ENCODE results near the gene SPTBN1.
A peak's percentile ranks its signal among the peaks of the same experiment; 100 is the strongest.

Gene SPTBN1

DNA sequence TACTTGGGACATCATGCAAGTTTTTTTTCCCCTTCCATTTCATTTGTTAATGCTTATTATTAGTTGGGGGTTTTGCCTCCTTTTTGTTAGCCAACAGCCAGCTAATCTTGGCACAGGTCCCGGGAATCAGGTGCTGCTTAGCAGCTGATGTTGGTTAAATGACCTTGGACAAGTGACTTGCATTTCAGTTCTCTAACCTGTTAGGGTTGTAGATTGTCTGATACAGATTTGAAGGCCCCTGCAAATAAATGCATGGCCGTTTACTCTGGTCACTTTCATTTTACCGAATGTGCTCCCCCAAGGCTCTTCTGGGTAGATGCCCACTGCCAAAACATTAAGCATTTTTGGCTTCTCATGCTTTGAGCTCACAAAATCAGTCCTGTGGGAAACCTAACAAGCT is 120.9 kb downstream of the SPTBN1 start:
- no peak overlapping the region for H3K4me3 Mint-ChIP-seq
- H3K27me3 Mint-ChIP-seq, result no peaks in the 10 kb centered on the region
- H3K4me1 Mint-ChIP-seq (ENCODE audit: low read depth), result peaks cover 96% of the 10 kb centered on the region
- H3K9me3 Mint-ChIP-seq, result no peaks in the 10 kb centered on the region
- no peak for DNase-seq
- peak overlapping the region; percentile 97 for H3K27ac Mint-ChIP-seq
- H3K36me3 Mint-ChIP-seq (ENCODE audit: low read depth), result peaks cover 3% of the 10 kb centered on the region

DNA sequence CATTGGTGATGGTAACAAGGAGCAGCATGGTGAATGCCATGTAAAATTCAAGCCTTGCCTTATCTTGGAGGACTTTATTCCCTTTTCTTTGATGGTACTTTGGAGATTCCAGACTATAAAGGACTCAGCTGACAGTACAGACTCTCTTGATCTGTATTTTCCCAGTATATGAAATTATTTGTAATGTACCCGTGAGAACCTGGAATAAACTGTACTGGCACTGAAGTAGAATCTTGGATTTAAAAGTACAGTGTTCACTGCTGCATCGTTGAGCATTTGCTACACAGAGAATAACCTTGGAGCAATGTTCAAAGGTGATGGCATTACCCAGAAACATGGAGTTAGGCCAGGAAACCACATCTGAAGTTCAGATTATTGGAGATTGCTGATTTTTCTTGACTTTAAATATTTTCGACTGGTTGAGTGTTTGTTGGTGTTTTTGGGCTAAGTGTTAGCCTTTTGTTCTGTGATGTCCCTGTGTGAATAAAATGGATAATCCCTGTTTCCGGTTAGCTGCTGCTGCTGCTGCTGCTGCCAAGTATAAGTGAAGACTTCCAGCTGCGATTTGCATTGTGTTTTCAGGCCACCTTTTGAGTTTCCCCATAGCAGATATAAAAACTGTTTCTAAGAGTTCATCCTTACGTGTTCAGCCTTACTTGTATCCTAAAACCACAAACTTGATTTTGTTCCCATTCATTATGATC is 122.0 kb downstream of the SPTBN1 start:
- DNase-seq, result no peak
- Mint-ChIP-seq H3K36me3 (ENCODE audit: low read depth) (peaks cover 2% of the 10 kb centered on the region), H3K4me1 (ENCODE audit: low read depth) (peaks cover 96% of the 10 kb centered on the region), H3K4me3 (no peak overlapping the region), H3K27ac (peak overlapping the region; percentile 84), H3K27me3 (no peaks in the 10 kb centered on the region), H3K9me3 (no peaks in the 10 kb centered on the region)

DNA sequence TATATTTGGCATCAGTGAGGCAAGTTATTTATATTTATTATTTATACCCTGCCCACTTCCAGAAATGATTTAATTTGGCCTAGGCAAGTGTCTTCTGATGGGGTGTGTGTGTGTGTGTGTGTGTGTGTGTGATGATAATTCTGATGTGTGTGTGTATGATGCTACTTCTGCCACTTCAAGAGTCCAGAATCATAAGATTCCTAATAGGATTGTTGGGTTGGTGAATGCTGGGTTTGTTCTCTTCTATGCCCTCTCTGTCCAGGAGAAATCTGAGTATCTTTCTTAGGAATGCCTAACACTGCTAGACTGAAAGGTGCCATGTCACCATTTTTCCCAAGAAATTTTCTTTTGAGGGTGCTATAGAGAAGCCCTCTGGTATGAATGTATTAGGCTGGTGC is 122.5 kb downstream of the SPTBN1 start:
- H3K27me3 Mint-ChIP-seq, result no peaks in the 10 kb centered on the region
- no peaks in the 10 kb centered on the region for H3K9me3 Mint-ChIP-seq
- peaks cover 2% of the 10 kb centered on the region for H3K36me3 Mint-ChIP-seq (ENCODE audit: low read depth)
- DNase-seq, result no peak
- no peak overlapping the region for H3K4me3 Mint-ChIP-seq
- H3K27ac Mint-ChIP-seq, result peak overlapping the region; percentile 84
- H3K4me1 Mint-ChIP-seq (ENCODE audit: low read depth), result peaks cover 96% of the 10 kb centered on the region

DNA sequence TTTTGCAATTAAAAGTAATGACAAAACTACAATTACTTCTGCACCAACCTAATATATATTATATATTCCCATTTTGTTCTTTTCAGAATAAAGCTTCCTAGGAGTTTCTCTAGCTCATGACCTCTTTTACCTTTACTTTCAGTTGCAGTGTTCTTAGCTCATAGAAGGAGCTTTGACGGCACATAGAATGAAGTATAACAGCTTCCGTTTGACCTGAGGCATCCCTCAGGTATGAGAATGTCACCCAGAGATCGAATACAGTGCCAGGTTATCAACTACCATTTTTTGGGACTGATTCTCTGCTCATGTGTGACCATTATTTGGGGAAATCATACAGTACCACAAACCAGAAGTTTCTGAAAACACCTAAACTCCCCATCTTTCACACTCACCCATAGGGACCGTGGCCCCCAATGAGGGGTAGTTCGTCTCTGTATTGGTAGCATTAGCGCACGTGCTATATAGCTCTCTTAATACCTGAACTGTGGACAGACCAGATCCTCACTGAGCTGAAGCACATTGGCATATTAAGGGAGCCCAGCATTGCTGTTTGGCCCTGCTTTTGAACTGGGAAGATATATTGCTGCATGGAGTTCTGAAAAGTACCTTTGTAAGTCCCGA is 123.0 kb downstream of the SPTBN1 start:
- Mint-ChIP-seq H3K4me1 (ENCODE audit: low read depth) (peaks cover 95% of the 10 kb centered on the region), H3K27me3 (no peaks in the 10 kb centered on the region), H3K27ac (peak overlapping the region; percentile 92), H3K36me3 (ENCODE audit: low read depth) (peaks cover 2% of the 10 kb centered on the region), H3K4me3 (peak overlapping the region; percentile 68), H3K9me3 (no peaks in the 10 kb centered on the region)
- no peak for DNase-seq

DNA sequence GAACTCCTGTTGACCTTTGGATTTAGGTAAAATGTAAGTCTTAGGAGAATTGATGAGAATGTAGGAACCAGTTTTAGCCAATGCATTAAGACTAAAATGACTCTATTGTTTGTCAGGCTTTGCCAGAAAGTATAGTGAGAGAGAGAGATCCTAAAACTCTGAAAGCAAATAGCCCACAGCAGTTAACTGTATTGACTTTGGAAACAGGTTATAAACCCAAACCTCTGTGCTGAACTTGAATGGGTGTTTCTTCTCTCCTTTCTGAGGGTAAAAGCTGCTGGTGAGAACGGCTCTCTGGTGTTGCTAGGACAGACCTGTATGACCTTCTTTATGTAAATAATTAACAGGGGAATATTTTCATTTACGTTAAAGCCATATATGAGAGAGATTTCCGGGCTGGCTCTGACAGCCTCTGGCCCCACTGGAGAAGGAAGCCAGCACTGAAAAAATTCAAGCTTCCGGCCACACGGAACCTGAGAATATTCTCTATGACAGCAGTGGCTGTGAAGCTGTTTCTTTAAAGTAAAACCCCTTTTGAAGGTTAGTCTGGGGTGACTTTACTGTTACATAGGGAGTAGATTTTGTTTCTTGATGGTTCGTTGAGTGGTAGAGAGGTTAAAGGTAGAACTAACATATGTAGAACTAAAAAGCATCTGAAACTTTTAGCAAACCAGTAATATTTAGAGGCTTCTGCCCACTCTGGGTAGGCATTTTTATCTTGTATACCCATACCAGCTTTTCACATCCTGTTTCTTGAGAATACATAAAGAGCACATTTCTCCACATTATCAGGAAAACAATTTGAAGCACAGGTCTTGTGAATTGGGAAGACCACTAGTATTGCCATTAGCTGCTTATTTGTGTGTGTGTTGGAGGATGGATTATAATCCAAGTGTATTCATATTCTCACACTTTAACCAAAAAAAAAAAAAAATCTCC is 123.8 kb downstream of the SPTBN1 start:
- H3K36me3 Mint-ChIP-seq (ENCODE audit: low read depth), result peaks cover 2% of the 10 kb centered on the region
- DNase-seq, result no peak
- H3K4me1 Mint-ChIP-seq (ENCODE audit: low read depth), result peaks cover 95% of the 10 kb centered on the region
- no peaks in the 10 kb centered on the region for H3K9me3 Mint-ChIP-seq
- peak overlapping the region; percentile 92 for H3K27ac Mint-ChIP-seq
- no peaks in the 10 kb centered on the region for H3K27me3 Mint-ChIP-seq
- peak overlapping the region; percentile 68 for H3K4me3 Mint-ChIP-seq

DNA sequence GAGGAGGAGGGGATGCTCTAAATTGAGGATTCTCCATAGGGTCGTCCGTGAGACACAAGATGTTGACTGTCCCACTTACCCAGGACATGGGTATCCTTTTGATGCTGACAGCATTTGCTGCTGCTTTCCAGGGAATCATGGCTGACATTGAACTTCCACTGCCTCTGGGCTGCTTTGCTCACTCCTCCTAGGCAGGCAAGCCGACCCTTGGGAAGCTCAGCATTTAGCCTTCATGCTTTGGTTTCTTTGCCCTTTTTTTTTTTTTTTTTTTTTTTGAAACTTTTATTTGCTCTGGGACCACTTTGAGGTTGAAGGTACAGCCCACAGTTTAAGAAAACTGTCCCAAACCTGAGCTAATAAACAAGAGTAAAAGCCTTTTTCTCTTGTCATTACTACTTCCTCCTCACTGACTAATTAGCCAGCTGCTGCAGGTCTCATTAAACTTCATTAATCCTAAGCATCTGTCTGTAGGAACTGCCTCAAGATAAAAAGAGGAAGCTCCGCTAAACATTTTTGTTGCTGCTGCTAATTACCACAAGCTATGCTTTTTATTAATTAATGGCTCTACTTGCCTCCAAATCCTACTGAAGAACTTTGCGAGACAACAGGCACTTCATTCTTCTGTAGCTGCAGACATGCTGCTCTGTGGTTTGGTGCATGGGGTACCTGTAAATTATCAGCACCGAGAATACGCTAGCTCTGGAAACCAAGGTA is 125.4 kb downstream of the SPTBN1 start:
- H3K27ac Mint-ChIP-seq, result peak overlapping the region; percentile 94
- no peaks in the 10 kb centered on the region for H3K36me3 Mint-ChIP-seq (ENCODE audit: low read depth)
- no peaks in the 10 kb centered on the region for H3K27me3 Mint-ChIP-seq
- no peaks in the 10 kb centered on the region for H3K9me3 Mint-ChIP-seq
- peaks cover 95% of the 10 kb centered on the region for H3K4me1 Mint-ChIP-seq (ENCODE audit: low read depth)
- peak overlapping the region; percentile 73 for H3K4me3 Mint-ChIP-seq
- no peak for DNase-seq

DNA sequence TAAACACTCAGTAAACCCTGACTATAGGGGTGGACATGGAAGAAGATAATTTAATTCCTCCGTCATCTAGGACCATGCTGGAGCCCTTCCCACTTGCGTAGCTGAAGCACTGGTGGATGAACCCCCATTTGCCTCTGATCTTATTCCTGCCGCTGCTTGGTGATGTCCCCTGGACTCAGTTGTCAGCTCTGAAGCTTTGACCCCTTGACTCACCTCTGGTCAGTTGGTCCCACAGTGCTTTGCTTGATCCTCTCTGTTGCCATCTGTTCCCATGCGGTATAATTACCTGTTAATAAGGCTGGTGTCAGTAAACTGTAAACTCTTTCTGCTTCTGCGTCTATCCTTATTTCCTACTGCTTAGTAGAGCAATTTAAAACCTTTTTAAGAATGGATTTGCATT is 126.9 kb downstream of the SPTBN1 start:
- H3K4me3 Mint-ChIP-seq, result peak overlapping the region; percentile 73

DNA sequence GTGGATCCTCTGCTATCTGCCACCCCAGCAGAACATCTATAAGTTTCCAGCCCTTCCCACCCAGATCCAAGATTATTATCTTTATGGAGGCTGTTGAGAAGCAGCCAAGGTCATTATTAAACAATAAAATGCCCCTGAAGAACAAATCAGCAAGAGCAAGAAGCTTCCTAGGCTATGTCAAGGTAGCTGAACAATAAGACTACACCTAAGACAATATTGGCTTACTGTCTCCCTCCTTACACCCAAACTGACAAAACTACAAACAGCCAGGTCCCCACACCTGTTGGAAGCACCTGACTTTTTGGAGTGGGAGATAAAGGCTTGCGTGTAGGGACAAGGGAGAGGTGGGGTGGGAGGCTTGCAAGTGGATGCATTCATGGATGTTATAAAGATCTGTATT is 128.5 kb downstream of the SPTBN1 start:
- H3K4me3 Mint-ChIP-seq, result no peak overlapping the region
- peak overlapping the region; percentile 75 for H3K27ac Mint-ChIP-seq
- no peaks in the 10 kb centered on the region for H3K9me3 Mint-ChIP-seq
- peaks cover 95% of the 10 kb centered on the region for H3K4me1 Mint-ChIP-seq (ENCODE audit: low read depth)
- no peaks in the 10 kb centered on the region for H3K36me3 Mint-ChIP-seq (ENCODE audit: low read depth)
- H3K27me3 Mint-ChIP-seq, result no peaks in the 10 kb centered on the region
- DNase-seq, result no peak

More for the DNA sequence above, 126.9 kb downstream of the SPTBN1 start:
- DNase-seq, result no peak
- no peaks in the 10 kb centered on the region for H3K9me3 Mint-ChIP-seq
- peaks cover 95% of the 10 kb centered on the region for H3K4me1 Mint-ChIP-seq (ENCODE audit: low read depth)
- no peaks in the 10 kb centered on the region for H3K27me3 Mint-ChIP-seq
- peak overlapping the region; percentile 94 for H3K27ac Mint-ChIP-seq
- no peaks in the 10 kb centered on the region for H3K36me3 Mint-ChIP-seq (ENCODE audit: low read depth)

DNA sequence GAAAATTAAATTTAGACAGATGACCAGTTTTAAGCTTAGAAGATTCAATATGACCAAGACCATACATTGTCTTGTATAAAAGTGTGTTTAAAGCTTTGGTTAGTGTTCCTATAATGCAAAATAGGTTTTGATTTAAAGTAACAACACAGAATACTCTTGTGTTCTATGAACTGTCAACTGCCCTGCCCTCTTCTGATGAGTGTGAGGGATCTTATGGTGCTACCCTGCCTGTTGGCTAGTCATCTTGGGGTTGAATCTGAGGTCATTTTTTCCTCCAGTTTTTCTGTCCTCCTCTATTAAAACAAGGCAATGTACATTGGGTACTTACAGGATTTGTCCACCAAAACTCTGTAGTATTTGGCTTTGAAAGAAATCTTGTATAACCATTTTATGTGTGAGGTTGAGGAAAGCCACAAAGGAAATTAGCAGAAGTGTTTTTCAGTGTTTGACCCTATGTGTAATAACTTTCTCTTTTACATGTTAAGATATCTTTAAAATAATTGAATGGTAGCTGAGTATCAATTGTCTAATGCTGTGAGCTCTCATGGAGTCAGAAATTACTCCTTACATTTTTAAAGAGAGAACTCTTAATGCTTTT is 129.1 kb downstream of the SPTBN1 start:
- DNase-seq, result no peak
- Mint-ChIP-seq H3K36me3 (ENCODE audit: low read depth) (no peaks in the 10 kb centered on the region), H3K4me3 (peak overlapping the region; percentile 65), H3K9me3 (no peaks in the 10 kb centered on the region), H3K27ac (peak overlapping the region; percentile 83), H3K4me1 (ENCODE audit: low read depth) (peaks cover 94% of the 10 kb centered on the region), H3K27me3 (no peaks in the 10 kb centered on the region)

DNA sequence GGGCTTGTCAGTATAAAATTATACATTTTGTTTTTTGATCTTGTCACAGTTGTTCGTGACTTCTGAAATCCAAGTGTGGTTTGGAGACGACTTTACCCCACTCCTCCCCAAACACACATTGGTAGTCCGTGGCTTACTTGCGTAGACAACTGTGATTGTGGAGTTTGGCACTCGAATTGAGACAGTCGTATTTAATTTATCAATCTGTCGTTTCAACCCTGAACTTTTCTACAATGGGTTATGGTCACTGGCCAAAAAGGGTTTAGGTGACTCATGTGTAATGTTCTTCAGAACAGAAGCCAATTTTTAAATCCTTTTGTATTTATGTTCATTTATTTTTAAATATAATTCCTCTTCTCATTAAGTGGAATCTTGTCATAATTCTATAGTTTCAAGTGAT is 129.9 kb downstream of the SPTBN1 start:
- DNase-seq, result no peak
- Mint-ChIP-seq H3K4me3 (peak overlapping the region; percentile 65), H3K27me3 (no peaks in the 10 kb centered on the region), H3K27ac (peak overlapping the region; percentile 94), H3K36me3 (ENCODE audit: low read depth) (no peaks in the 10 kb centered on the region), H3K9me3 (no peaks in the 10 kb centered on the region), H3K4me1 (ENCODE audit: low read depth) (peaks cover 95% of the 10 kb centered on the region)

DNA sequence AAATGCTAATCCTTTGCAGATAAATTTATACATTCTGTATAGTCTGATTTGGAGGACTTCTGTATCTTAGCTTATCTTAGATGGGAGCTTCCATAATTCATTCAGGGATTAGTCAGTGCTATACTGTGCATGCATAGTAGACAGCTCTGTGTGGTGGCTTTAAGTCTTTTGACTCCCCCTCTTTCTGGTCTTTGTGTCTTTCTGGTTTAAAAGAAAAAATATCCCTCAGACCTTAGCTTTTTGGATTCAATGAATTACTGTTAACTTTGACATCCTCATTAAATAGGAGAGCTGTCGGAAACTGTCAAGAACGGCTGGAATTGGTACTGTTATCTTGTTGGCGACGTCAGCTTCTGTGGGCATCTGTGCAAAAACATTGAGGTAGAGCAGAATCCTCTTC is 130.4 kb downstream of the SPTBN1 start:
- H3K4me3 Mint-ChIP-seq, result peak overlapping the region; percentile 65
- H3K4me1 Mint-ChIP-seq (ENCODE audit: low read depth), result peaks cover 96% of the 10 kb centered on the region
- H3K27ac Mint-ChIP-seq, result peak overlapping the region; percentile 94
- no peaks in the 10 kb centered on the region for H3K27me3 Mint-ChIP-seq
- DNase-seq, result no peak
- no peaks in the 10 kb centered on the region for H3K36me3 Mint-ChIP-seq (ENCODE audit: low read depth)
- no peaks in the 10 kb centered on the region for H3K9me3 Mint-ChIP-seq

DNA sequence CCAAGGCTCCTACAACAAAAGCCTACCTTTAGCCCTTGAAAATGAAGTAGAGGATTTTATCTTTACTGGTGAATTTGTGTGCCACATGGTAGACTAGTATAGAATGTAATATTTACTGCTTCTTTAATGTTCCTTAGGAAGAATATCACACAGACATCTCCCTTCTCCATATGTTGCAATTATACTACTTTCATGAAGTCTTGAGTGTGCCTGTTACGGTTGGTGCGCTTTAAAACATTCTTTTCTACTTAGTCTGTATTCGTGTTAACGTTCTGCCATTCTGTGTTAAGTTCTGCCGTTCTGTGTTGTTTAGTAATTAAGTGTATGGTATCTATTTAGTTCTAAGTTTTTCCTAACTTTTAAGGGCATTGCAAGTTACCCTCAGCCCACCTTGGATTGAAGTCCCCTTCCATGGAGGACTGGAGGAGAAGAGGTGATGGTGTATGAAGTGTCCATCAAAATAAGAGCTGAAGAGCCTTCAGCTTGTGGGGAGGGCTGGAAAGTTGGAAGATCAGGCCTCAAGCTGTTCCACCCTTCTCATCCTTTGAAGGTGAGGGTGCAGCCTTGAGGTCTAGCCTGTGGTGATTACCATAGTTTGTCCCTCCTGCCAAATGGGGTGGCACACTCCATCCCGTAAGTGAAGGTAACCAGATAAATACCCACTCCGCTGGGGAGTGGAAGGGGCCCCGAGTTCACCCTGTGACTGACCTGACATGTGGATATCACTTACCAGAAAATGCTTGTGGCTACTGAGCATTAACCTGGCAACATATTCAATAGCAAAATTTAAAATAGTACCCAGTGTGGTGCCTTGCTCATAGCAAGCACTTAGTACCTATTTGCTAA is 131.3 kb downstream of the SPTBN1 start:
- Mint-ChIP-seq H3K27me3 (no peaks in the 10 kb centered on the region), H3K9me3 (no peaks in the 10 kb centered on the region), H3K36me3 (ENCODE audit: low read depth) (no peaks in the 10 kb centered on the region), H3K4me3 (no peak overlapping the region), H3K27ac (peak overlapping the region; percentile 94), H3K4me1 (ENCODE audit: low read depth) (peaks cover 93% of the 10 kb centered on the region)
- DNase-seq, result no peak

DNA sequence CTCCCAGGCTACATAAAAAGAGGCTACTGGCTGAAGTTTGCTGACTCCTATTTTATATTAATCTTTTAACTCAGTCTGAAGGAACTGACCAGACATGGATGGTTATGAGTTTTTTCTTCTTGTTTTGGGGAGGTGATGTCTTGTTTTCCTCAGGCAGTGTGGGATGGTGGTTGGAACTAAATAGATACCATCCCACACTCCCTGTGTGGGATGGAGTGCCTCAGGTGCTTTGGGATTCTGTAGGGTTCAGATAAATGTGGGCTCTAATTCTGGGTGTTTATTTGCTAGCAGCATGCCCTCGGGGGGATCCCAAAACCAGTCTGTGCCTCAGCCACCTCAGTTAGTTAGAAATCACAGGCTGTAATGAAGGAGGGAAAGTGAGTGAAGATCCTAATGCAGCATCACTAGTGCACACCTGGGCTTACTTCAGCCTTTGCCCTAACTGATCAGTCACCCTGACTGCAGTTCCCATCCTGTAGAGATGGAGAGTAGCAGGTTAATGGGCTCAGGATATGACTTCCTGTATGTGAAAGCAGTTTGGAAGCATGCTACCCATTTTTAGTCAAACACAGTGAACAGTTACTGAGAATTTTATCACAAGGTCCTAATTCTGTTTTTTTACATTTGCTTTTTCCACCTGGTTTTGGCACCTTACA is 132.2 kb downstream of the SPTBN1 start:
- no peak for DNase-seq
- Mint-ChIP-seq H3K36me3 (ENCODE audit: low read depth) (no peaks in the 10 kb centered on the region), H3K27ac (peak overlapping the region; percentile 94), H3K27me3 (no peaks in the 10 kb centered on the region), H3K4me1 (ENCODE audit: low read depth) (peaks cover 93% of the 10 kb centered on the region), H3K4me3 (no peak overlapping the region), H3K9me3 (no peaks in the 10 kb centered on the region)

Measured in activated T-cell treated with anti-CD3 and anti-CD28 coated beads, Interleukin-2, amount 50 U/mL, for 24 hours (primary cell).